HG03064 (cell line): ENCODE data around the gene ZNF580.
A peak's percentile ranks its signal among the peaks of the same experiment; 100 is the strongest.

ENCODE experiments used
- ATAC-seq: cut with Tn5 transposase; IDR thresholded peaks from one replicate; pipeline ENCODE4 v1.9.1; 2021; ENCODE audit warnings: low read depth; ENCODE audit not compliant: unreplicated experiment

ZNF580 gene, protein sequence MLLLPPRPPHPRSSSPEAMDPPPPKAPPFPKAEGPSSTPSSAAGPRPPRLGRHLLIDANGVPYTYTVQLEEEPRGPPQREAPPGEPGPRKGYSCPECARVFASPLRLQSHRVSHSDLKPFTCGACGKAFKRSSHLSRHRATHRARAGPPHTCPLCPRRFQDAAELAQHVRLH

DNA sequence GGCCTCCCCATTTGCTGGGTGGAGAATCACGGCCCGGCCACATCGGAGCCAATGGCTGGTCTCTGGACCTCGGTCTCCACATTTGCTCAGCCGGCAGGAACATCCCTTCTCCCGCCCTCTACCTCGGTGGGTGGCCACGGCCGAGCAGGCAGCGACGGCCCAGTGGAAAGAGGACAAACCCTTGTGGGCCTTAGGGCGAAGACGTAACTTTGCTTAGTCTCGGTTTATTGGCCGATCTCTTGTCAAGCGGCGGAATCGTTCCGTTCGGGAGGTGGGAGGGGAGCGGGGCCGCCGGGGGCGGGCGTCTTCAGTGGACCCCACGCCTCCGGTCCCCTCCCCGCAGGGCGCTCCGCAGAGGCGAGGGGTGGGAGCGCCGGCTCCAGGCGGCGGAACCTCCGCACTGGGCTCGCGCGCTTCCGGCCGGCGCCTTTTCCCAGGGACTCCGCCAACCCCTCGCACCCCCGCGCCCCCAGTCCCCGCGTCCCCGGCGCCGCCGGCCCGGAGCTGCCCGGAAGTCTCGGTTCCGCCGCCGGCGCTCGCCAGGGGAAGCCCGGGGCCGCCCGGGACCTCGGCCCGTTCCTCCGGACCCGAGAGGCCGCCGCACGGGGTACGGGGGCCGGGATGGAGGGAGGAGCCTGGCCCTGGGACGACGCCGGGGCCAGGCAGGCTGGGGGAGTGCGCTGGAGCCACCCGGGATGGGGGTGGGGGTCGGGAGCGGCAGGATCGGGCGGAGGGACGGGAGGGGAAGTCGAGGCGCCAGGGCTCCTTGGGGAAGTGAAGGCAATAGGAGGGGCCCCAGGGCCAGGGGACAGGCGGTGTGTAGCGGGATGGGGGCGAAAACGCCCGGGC lies at the start of gene ZNF580:
TSS of gene ZNF580 (plus strand) at position 426 of the 849 bp plus-strand sequence. CDS start 1,507 bp downstream, outside the sequence.
- no peak for ATAC-seq

DNA sequence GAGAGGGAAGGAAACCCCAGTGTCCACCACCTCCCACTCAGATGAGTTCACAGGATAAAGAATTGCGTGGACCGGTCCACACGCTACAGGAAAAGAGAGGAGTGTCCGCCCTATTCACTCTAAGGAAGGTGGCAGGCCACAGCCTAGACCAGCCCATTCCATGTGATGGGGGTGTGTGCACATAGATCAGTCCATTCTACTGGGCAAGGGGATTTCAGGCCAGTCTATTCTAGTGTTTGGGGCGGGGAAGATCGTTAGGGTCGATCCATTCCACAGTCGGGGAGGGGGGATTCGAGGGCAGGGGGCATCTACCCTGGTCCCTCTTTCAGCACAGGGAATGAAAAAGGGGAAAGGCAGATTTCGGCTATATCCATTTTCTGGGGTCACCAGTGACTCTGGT lies 49.2 kb upstream of the ZNF580 start:
- no peak for ATAC-seq

DNA sequence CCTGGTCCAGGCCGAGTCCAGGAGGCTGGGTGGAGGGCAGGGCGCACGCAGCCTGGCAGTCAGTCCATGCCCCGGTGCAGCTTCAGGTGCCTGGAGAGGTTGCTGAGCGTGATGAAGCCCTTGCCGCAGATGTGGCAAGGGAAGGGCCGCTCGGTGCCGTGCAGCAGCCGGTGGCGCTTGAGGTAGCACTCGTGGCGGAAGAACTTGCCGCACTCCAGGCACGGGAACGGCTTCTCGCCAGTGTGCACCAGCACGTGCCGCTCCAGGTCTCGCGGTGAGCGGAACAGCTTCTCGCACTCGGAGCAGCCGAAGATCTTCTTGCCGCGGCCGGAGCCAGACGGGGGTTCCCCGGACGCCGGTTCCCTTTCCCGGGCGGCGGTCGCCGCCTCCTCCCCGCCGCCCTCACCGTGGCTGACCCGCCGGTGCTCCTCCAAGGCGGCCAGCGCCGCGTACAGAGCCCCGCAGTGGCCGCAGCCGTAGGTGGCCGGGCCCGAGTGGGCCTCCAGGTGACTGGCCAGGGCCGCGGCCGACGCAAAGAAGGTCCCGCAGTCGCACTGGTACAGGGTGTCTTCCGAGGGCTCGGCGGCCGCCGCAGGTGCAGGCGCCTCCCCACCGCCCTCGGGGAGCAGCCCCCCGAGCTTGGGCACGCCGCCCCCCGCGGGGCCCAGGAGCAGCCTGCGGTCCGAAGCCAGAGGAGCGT lies 48.3 kb upstream of the ZNF580 start:
- no peak for ATAC-seq

DNA sequence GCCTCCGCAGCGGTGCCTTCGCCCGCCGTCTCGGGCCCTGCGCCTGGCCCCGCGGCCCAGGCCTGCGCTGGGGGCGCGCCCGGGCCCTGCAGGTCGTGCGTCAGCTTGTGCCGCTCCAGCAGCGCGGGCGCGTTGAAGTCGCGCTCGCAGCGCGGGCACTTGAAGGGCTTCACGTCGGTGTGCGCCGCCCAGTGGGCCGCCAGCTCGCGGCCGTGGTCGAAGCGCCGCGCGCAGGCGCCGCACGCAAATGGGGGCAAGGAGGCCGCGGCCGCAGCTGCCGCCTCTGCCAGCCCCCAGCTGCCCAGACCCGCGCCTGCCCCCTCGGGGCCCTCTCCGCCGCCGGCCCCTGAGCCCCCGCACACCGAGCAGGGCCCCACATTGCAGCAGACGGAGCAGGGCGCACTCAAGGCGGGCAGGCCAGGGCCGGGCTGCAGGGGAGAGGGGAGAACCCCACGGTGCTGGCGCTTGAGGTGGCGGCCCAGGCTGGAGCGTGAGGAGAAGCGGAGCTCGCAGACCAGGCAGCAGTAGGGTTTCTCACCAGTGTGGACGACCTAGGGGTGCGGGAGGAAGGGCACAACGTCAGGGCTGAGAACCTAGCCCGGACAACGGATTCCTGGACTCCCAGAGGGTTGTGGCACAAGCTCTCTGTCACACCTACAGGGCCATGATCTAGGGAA lies 47.6 kb upstream of the ZNF580 start:
- ATAC-seq = no peak

DNA sequence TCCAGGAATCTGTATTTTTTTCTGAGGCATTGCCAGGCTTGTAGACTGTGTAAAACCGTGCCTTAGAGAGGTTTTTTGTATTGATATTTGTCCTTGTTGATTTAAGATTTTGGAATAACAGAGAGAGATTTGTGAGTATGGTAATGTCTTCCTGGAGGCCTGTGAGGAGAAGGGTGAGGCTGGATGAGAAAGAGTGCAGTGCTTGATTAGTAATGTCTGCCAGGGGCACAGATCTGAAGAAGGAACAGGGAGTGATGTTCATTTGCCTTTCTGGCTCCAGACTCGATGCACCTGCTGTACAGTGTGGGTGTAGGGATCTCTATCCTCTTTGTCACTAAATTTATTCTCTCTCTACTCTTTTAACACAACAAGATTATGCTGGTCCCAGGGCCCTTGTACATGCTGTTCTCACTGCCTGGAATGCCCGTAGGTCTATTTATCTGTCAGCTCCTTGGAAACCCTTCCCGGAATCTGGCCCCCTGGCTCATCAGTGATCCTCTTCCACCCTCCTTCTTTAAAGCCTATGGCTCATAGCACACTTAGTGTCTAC lies 45.7 kb upstream of the ZNF580 start:
- ATAC-seq = no peak

DNA sequence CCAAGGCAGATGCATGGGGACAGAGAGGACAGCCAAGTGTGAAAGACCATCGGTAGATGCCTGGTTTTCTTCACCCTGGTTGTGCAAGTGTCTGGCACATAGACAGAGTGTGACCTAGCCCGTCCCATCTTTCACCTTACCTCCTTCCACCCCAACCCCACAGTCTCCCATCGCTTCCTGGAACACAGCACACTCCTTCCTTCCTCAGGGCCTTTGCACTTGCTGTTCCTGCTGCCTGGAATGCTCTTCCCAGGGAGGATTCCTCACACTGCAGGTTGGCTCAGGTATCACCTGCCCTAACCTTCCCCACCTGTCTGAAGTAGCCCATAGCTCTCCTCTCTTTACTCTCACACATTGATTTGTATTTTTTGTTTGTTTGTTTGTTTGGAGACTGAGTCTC lies 44.5 kb upstream of the ZNF580 start:
- ATAC-seq = no peak

DNA sequence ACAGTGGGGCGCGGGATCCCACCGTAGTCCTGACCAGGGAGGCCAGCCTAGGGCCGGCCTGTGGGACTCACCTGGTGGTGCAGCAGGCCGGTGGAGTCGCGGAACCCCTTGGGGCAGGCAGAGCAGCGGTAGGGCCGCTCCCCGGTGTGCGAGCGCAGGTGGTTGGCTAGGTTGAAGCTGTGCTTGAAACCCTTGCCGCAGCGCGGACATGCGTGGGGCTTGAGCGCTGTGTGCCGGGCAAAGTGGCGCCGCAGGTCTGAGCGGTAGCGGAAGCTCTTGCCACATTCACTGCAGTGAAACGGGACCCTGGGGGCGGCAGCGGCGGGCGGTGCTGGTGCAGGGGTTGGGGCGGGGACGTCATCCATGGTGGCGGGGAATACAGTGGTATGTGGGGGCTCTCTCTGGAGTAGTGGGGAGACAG lies 43.3 kb upstream of the ZNF580 start:
- ATAC-seq = no peak

DNA sequence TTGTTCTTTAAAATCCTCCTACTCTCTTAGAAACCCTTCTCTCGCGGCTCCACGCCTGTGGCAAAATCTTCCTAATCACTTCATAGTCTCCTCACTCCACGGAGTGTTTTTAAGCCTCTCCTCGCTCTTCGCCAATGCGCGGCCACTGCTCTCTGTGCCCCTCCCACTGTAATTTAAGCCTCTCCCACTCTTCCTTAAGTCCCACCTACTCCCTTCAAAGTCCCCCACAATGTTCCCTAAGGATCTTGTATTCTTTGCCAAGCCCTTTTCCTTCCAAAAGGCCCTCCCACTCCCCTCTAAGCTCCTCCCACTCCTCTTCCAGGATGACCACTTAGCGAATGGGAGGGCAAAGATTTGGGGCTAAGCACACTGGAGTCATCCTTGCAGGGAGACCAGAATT lies 42.8 kb upstream of the ZNF580 start:
- ATAC-seq = no peak

DNA sequence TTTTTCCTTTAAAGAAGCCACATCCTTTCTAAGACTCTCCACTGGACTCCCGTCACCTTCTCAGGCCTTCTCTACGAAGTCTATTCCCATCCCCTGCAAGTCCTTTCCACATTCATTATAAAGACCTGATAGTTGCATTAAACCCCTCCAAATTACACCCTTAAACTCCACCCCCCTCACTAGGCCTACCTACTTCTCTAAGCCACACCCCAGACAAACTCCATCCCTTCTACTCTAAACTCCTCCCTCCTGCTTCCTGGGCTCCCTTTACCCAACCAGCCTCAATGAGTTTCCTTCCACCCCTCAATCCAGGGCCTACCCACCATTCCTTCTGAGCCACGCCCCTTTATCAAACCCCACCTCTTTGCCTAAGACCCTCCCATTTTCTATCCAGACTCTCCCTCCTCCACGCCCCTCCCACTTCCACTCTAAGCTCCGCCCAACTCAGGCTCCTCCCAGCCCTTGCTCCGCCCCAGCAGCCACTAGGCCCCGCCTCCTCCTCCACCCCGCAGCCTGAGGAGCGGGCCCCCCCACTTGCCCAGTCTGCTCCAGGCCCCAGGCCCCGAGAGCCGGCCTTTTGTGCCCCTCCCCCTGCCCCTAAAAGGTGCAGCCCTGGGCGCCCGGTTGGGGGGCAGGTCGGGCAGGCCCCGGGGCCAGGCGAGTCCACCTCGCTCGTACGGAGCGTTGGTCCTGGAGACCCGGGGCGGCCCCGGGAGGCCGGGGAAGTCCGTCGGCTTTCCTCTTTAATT lies 41.9 kb upstream of the ZNF580 start:
- peak; percentile 28 for ATAC-seq

DNA sequence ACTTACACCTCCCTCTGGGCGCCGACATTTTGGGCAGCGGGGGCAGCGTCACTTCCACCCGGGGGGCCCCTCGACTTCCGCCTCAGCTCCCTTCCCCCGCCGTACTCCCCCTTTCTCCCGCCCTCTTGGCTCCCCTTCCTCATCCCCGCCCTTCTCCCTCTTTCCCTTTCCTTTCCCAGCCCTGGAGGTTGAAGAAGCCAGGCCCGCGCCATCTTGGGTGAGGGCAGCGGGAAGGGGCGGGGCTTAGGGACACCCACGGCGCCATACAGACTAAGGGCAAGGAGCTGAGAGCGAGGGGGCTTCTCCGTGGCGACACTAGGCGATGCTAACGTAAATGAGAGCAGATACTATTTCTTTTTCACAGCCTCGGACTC lies 41.3 kb upstream of the ZNF580 start, which contains the start of gene FIZ1:
TSS of gene FIZ1 (minus strand) at position 50 of the 374 bp plus-strand sequence. CDS start 1,652 bp downstream, outside the sequence.
- peak; percentile 44 for ATAC-seq

DNA sequence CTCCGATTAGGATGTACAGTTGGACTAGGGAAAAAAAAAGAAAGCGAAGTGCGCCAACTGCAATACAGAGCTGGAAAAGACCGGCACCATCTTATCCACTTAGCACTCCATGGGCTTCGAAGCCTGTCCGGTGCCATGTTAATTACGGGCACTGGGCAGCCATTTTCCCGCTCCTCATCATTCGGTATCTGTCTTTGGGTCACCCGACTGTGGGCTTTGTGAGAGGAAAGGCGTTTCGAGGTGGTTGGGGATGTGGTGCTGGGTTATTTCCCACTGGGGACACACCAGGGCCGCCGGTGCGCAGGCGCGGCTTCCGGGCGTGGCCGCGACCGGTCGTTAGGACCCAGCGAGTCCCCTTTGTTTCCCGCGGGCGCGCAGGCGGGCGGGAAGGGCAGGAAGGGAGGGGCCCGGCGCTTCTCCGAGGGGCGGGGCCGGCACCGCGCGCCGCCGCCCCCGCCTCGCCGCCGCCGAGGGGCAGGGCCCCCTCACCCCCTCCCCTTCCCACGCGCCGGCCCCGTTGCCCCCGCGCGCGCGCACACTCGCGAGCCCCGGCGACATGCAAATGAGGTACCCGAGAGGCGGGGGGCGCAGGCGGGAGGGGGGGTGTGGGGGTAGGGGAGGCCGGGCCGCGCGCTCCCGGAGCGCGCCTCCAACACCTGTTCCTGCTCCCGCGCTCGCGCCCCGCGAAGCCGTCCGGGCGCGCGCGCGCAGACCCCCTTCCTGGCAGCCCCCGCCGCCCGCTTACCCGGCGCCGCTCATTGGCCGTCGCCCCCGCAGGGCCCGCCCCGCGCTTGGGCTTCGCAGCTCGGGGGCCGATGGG lies 40.8 kb upstream of the ZNF580 start, which contains the start of gene ZNF524:
TSS of gene ZNF524 (plus strand) at position 447 of the 820 bp plus-strand sequence. CDS start 1,825 bp downstream, outside the sequence.
- ATAC-seq = peak; percentile 44

DNA sequence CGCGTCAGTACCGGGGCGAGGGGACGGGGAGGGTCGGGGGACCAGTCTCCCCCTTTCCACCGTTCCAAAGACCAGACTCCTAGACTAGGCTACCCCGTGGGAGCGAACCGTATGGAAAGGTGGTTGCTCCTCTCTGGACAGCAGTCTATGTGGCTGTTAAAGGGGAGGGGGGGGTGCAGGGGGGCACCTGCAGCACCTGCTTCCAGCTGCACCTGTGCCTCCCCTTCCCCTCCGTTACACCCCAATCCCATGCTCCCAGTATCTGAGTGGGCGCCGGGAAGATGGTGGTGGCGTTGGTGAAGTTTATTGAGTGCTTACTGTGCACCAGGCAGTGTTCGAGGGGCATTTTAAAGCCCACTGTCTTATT lies 40.2 kb upstream of the ZNF580 start:
- ATAC-seq = no peak

DNA sequence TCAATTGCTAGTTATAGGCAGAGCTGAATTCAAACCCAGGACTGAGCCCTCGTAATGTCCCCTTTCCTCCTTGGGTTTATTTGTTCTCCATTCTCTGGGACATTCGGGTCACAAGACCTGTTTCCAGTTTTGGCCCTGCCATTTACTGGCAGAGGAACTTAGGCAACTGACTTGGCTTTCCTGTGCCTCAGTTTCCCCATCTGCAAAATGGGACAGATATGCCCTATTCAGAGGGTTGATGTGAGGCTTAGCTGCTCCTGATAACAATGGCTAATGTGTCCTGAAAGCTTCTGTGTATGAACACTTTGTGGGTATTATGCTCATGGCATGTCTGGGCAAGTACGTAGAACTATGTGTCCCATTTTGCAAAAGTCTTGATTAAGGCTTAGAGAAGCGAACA lies 39.7 kb upstream of the ZNF580 start:
- ATAC-seq = no peak

DNA sequence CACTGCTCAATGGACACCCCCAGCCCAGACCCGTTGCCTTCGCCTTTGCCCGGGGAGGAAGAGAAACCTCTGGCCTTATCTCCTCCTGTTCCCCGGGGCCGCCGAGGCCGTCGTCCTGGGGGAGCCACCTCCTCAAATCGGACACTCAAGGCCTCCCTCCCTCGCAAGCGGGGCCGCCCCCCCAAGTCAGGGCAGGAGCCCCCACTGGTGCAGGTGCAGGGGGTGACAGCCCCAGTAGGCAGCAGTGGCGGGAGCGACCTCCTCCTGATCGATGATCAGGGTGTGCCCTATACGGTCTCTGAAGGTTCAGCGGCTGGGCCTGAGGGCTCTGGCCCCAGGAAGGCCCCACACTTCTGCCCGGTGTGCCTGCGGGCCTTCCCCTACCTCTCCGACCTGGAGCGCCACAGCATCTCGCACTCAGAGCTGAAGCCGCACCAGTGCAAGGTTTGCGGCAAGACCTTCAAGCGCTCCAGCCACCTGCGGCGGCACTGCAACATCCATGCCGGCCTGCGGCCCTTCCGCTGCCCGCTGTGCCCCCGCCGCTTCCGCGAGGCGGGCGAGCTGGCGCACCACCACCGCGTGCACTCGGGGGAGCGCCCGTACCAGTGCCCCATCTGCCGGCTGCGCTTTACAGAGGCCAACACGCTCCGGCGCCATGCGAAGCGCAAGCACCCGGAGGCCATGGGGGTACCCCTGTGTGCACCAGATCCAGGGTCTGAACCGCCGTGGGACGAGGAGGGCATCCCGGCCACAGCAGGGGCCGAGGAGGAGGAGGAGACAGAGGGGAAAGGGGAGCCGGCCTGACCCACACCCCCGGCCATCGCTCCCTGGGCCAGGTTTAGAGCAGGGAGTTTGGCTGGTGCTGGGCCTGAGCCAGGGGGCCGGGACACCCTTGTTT lies 38.4 kb upstream of the ZNF580 start:
- ATAC-seq = no peak

DNA sequence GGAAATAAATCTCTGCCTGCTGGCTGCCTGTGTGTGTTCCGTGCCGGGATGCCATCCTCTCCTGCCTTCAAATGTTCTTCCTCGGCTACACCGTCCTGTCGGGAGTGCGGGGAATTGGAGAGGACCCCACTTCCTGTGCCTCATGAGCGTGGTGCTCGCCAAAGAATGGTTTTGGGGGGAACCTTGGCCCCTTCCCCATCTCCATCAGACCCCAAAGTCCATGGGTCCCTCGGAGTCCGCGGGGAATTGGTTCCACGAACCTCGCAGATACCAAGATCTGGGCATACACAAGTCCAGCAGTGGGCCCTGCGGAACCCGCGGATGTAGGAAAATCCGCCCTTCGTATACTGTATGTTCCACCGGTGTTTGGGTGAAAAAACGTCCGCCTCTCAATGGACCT lies 37.7 kb upstream of the ZNF580 start:
- ATAC-seq = no peak

DNA sequence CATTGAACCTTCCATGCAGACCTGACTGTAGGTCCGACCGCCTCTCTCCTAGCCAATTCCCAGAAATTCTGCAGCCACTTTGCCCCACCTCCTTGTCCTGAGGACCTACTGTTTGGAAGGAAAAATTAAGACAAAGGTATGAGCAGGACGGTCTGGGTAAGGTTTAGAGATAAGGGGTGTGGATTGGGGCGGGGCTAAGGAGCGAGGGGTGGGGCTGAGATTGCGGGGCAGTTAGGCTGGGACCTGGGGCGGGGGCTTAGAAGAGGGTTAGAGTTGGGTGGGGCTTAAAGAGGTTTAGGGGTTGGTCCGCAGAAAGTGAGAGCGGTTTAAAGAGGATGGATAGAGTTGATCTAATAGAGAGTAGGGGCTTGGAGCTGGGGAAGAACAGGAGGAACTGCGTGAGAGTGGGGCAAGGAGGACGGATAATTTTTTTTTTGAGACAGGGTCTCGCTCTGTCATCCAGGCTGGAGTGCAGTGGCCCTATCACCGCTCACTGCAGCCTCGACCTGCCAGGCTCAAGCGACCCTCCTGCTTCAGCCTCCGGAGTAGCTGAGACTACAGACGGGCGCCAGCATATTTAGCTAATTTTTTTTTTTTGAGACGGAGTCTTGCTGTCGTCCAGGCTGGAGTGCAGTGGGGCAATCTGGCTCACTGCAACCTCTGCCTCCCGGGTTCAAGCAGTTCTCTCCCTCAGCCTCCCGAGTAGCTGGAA lies 37.1 kb upstream of the ZNF580 start:
- no peak for ATAC-seq

DNA sequence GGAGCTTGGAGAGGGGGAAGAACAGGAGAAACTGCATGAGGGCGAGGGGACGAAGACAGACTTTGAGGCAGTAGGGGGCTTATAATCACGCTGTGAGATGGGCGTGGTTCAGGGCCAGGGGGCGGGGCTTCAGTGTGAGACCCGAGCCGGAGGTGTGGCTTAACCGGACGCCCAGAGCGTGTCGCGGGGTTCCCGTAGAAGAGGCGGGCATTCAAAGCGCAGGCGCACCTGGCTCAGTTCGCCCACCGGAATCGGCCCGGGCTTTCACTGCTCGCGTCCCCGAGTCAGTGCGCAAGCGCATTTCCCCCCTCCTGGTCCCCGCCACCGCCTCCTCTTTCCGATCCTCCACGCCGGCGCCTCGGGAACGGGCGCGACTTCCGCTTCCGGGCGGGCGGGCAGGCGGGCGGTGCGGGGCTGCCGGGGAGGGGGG lies 35.6 kb upstream of the ZNF580 start:
- peak; percentile 50 for ATAC-seq
